Measurements from ENCODE around the gene SLAMF7.

DNA sequence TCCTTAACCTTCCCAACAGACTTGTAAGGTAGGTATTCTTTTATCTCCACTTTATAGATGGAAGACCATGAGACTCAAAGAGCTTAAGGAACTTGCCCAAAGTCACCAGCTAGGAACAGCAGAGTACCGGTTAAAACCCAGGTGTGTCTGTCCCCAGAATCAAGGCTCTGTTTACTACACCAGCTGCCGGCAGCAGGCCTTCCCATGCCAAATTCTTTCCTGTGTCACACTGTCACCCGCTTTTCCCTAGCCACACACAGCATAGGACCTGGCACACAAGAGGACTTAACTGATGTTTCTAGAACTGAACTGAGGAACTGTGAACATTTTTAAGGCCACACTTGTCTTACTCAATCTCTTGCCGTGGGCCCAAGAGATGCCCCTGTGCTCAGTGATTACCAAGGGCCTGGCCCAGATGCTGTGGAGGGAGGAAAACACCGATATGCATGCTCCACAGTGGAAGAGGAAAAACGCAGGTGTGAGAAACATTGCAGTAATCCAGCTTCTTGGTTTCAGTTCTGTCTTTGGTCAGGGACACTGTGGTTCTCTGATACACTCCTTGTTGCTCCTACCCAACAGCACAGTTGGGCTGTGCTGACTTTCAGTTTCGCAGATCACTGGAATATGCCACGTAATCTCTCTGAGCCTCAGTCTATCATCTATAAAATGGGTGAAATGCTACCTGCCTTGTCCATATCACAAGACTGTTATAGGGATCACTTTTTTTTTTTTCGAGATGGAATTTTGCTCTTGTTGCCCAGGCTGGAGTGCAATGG, 43.1 kb downstream of the SLAMF7 start:
- TF ChIP-seq, protein P1, sequence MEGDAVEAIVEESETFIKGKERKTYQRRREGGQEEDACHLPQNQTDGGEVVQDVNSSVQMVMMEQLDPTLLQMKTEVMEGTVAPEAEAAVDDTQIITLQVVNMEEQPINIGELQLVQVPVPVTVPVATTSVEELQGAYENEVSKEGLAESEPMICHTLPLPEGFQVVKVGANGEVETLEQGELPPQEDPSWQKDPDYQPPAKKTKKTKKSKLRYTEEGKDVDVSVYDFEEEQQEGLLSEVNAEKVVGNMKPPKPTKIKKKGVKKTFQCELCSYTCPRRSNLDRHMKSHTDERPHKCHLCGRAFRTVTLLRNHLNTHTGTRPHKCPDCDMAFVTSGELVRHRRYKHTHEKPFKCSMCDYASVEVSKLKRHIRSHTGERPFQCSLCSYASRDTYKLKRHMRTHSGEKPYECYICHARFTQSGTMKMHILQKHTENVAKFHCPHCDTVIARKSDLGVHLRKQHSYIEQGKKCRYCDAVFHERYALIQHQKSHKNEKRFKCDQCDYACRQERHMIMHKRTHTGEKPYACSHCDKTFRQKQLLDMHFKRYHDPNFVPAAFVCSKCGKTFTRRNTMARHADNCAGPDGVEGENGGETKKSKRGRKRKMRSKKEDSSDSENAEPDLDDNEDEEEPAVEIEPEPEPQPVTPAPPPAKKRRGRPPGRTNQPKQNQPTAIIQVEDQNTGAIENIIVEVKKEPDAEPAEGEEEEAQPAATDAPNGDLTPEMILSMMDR (conservative IDR thresholded peaks at IDR 0.05) = no peak
- no peak for TF ChIP-seq EZH2 (IDR thresholded peaks at IDR 0.05; ENCODE audit: low read depth)

Data from PC-9 (cell line).